CD4-positive, alpha-beta T cell treated with Interleukin-17A for 4 hours (primary cell): Measurements from ENCODE around the gene NR5A2.

Experiments
- DNase-seq: peaks from one replicate; pipeline ENCODE4 v3.0.0-alpha.2; 2020; ENCODE audit warnings: mixed read lengths

The NR5A2 gene

DNA sequence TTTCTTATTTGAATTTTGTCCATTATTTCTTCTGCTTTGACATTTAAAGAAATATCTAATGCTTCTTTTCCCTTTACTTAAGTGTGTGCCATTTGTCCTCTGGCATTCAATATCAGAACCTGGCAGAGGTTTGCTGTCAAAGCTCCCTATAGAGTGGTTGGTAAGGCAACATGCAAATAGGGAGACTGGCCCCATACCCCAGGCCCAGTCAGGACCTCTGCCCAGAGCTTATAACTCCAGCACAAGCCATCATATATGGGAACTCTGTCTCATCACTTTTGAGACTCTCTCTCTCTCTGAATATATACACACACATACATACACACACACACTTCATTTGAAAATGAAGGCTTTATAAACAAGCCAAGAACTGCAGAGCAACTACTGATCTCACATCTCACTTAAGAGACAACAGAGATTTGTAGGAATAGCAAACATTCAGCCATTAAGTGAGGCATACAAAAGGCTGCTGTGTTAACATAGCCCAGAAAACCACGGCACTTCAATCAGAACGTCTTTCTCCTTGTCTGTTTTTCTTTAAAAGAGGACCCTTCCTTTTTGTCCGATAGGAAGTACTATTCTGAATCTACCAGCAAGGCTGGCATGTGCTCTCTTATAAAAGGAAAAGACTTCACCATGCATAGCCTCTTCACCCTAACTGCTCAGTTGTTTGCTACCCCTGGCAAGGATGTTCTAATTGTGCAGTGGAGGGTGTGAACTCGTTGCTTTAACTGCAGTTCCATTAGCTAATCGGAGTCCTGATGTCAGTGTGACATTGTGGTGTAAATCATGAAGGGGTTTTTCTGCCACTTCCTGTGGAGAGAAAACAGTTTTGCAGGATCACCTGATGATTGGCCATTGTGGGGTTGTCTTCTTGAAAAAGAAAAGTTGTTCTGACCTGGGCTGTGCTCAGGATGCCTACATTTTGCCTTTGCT lies 101.7 kb downstream of the NR5A2 start:
- no peak for DNase-seq

DNA sequence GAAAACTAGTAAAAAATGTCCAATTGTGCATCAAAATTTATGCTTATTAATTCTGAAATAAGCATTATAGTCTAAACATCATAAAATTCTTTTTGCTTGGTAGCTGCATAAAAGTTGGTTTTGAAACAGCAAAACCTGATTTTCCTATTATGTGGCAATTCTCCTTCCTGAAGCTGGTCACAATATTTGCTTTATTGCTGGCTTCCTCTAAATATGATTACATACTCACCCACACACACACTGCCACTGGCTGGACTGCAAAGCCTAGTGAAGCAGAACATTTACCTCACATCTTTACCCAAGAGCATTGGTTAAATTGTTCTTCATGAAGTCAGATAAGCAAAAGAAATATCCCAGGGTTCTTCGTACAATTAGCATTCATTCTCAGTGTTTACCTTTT lies 103.0 kb downstream of the NR5A2 start:
- no peak for DNase-seq

DNA sequence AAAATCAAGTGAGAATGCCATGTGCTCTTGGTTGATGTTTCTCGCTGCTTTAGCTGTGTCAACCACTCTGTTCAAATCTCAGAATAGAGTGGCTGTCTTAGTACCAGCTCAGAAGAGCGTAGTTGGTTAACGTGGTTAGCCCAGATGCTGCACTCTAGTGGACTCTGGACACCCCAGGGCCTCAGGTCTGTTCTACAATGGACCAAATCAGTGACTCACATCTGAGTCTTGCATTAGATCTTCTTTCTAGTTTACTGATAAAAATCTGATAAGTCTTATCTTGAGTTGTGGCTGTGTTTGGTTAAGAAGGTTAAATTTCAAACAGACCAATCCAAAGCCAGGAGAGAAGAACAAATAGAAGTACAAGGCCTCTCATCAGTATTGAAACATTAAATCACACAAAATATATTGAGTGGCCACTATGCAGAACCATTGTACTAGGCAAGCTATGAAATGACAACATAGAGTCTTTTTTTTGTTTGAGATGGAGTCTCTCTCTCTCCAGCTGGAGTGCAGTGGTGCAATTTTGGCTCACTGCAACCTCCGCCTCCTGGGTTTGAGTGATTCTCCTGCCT lies 104.1 kb downstream of the NR5A2 start:
- DNase-seq, result no peak

DNA sequence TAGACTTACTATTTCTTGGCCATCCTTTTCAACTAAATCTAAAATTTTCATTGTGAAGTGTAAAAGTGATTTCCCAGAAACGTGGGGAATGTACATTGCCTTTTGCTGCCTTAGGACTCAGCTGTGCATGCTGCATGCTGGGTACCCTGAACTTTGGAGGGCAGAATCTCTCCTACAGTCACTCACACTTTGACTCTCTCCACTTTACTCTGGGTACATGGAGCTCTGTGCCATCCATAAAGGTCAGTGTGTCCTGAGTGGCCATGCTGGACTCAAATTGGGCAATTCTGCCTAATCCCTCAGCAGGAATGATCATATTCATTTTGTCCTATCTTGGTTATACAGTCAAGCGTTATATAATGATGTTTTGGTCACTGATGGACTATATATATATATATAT lies 105.6 kb downstream of the NR5A2 start:
- DNase-seq, result no peak

DNA sequence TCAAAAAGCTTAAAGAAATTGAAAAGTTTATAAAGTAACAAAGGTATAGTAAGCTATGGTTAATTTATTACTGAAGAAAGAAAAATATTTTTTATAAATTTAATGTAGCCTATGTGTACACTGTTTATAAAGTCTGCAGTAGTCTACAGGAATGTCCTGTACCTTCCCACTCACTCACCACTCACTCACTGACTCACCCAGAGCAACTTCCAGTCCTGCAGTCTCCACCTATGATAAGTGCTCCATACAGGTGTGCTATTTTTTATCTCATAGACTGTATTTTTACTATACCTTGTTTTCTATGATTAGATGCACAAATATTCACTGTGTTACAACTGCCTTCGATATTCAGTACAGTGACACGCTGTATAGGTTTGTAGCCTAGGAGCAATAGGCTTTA lies 106.6 kb downstream of the NR5A2 start:
- no peak for DNase-seq

DNA sequence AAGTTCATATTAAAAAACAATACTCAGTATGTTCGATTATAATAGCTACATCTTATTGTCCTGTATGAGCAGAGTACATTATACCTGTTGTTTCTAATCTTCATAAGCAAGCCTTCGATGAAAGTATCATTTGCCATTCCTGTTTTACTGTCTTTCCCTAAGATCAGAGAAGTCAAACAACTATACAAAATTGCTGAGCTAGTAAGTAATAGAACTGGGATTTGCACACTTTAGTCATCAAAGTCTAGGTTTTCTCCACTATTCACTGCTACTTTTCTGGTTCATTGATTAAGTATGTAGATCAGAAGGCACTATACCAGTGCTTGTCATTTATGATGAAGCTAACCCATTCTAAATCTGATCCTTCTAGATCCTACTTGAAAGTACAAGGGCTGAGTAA lies 108.9 kb downstream of the NR5A2 start:
- DNase-seq, result no peak

DNA sequence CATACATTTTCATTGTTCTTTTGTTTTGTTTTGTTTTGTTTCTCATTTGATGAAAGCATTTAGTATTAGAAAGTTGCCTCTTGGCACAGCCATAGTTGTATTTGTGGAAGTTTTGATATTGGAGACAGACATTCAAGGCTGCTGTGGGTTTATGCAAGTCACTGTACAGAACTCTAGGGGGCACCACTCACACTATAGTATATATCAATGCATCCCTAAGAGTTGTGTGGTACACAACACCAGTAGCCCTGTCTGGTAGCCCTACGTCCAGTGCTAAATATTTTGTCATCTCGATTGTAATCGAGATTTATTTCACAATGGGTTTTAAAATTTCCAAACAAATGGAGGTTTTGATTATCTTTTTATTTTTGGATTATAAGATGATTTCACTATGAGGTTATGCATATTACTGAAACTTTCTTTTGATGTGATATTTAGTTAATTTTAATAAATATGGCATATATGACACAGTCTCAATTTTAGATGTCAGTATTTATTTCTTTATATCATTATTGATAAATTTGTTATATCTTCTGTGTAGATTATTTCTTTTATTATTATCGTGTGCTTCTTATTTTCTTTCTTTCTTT lies 112.2 kb downstream of the NR5A2 start:
- DNase-seq, result peak; percentile 34

DNA sequence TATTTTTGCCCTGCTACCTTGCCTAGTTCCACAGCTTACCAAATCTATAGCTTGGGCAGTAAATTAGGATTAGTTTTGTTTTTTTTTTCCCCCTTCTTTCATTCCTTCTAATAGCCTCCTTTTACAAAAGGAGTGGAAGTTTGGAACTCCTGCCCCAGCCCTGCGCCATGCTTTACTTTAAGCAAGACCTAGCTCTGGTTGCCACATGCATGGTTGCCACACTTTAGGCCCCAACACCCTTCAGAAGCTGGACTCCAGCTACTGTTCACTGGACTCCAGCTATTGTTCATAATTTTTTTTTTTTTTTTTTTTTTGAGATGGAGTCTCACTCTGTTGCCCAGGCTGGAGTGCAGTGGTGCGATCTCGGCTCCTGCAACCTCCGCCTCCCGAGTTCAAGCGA lies 115.8 kb downstream of the NR5A2 start:
- no peak for DNase-seq

DNA sequence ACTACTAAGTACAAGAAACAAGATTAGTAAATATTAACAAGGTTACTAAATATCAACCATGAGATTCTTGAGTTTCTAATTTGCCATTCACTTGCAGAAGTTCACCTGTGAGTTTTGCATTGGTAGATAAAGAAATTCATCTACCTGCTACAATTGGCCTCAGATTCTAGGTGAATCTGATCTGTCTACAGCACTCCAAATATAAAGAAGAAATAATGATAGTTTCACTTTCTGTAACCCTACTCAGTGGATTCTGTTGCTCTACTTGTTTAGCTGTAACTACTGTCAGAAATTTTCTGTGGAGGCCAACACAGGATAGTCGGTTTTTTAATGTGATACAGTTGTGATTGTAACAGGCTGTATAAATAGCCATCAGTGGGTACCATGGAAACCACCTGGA lies 118.6 kb downstream of the NR5A2 start:
- DNase-seq, result no peak

DNA sequence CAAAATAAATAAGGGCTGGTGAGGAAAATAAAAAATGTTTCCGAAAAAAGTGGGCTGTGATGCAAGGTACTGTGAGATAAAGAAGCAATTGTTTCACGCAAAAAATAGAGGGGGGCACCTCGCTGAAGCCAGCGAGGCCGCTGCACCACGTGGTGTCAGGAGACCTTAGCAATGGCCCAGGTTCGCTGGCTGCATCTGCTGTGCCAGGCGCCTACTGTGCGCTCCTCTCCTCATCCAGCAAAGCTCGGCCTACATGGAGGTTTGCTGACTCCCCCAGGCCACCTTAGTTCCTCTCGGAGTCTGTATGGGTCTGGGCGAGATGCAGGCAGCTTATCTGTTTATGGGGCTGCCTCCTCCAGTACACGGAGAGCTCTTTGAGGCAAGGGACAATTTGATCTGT lies 119.6 kb downstream of the NR5A2 start:
- DNase-seq, result no peak

DNA sequence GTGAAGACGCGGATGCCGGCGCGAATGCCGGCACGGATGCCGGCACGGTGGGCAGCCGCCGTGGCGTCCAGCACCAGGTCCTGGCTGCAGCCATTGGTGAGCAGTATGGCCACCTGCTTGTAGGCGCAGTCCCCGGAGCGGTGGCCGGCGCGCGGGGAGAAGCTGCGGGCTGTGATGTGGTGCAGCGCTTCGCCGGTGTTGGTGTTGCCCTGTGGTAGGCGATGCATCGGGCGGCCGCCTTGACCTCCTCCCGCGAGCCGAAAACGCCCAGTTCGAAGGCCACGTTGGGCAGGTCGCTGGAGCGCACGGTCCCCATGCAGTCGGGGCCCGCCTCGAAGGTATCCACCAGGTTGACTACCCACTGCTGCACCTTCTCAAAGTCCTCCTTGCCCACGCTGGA lies 120.2 kb downstream of the NR5A2 start:
- no peak for DNase-seq

DNA sequence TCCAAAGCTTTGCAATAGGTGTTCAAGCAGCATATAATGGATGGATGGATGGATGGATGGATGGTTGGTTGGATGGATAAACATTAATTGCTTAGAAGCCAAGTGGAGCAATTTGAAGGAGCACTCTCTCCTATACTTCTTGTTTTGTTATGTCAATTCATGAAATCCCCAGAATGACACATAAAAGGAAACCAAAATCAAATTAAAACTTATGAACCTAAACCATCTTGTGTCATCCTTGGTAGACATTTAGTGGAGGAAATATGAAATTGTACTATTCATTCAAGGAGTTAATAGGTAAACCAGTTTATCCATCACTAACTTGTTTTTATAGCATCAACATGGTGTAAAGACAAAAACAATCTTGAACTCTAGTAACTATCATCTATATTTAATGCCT lies 122.5 kb downstream of the NR5A2 start:
- DNase-seq, result no peak

DNA sequence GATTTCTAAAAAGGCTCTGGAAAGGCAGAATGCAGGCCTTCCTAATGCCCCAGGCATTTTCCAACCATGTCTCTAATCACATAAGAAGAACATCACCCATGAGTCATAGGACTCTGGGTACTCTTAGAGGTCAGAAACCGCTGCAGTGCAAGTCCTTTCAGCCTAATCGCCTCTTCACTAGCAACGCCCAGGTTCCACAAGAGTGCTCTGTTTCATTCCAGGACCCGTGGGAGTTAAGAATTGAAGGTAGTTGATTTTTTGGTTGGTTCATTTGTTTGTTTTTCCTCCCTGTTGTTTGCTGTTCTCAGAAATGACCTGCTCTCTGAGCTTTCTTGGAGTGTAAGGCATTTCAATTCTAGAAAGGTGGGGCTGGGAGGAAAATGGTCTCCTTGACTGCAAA lies 123.2 kb downstream of the NR5A2 start:
- no peak for DNase-seq

DNA sequence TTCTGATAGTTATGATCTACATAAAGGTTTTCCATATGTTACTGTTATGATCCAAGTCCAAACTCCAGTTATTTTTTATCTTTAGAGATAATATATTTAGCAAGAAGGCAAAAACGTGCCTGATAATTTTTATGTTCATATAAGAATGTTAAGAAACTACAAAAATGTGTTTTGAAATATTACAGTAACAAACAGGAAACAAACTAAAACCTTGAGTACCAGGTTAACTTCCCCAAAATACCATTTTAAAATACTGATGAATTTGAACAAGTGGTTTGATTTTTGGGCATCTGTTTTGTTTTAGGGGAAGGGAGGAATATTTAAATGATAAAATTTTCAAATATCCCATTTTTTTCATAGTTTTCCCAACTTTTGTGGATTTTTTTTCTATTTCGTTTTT lies 124.8 kb downstream of the NR5A2 start:
- DNase-seq, result no peak

DNA sequence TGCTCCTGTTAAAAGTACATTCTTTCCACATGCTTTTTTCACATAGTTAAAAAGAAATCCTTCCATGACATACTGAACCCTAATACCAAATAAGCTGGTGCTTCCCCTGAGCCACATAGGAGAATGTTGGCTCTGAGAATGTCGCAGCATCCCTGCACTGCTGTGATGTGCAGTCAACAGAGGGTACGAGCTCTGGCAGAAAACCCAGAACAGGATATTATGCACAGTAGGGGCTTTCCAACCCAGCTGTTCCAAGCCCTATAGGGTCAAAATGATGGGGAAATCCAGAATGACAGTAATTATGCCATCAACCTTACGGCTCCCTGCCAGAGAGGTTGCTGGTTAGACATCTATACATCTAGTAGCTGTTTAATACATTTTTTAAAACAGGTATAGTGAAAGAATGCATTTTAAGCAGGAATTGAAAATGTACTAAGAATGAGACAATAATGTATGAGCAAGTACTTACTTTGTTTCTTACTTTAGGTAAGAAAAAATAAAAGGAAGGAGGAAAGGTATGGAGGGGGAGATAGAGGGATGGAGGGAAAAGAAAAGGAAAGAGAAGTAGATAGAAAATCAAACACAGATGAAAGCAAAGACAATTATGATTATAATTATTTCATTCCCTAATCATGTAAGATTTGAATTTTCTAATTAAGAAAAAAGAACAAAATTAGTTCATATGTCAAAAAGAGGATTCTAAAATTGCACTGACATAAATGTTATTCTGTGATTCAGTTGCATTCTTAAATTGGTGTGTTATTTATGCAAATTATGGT lies 126.0 kb downstream of the NR5A2 start:
- DNase-seq, result peak; percentile 20

DNA sequence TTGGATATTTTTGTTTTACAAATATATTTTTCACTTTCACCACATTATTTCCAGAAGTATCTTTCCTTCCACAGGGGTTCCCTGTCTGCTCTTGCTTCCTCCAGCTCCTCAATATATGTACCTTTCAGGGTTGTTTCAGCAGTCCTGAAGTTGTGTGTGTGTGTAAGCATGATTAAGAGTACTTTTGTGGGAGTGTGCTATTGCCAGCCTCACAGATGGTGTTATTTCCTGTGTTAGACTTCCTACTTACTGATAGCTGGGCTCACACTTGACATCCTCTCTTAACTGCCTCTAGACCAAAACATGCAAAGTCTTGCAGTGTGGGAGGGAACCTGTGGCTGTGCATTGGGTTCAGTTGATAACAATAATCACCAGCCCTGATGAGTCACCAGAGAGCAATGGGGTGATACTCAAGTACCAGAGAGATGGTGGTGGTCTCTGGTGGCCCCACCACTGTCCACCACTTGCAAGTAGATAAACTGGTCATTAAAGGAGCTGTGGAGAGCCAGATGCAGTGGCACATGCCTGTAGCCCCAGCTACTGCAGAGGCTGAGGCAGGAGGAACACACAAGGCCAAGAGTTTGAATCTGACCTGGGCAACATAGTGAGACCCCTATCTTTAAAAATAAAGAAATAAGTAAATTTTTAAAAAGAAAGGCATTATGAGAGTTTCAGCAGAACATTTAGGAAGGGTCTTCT lies 126.7 kb downstream of the NR5A2 start:
- peak; percentile 53 for DNase-seq

DNA sequence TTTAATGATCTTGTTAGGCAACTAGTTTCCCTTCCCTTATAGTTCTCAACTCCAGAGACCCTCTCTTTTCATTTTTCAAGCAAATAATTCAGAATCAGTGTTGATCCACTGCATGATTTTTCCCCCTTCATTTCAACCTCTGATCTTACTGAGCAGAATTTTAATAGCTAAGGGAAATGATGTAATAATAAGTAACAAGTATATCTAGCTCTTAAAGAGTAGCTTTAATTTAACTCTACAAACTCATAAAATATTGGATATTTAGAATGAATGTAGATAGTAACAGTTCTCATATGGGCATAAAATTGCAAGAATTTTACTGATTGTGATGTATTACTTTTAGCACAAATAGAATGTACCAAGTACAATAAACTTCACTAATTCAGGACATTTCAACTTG lies 130.2 kb downstream of the NR5A2 start:
- no peak for DNase-seq

DNA sequence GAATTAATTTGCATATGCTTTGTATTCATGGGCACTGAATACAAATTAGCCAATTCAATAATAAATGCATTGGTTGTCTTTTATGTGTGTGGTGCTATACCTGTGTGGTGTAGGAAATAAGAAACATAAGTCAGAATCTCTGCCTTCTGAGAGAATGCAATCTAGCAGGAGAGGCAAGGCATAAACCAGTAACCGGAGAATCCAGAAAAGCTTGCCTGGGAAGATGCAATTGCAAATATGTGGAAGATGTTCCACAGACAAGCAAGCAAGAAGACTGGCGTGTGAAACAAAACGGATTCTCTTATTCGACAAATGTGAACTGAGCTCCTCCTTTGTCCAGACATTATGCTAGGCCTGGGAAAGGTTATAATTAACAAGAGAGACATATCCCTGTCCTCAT lies 134.3 kb downstream of the NR5A2 start:
- no peak for DNase-seq

DNA sequence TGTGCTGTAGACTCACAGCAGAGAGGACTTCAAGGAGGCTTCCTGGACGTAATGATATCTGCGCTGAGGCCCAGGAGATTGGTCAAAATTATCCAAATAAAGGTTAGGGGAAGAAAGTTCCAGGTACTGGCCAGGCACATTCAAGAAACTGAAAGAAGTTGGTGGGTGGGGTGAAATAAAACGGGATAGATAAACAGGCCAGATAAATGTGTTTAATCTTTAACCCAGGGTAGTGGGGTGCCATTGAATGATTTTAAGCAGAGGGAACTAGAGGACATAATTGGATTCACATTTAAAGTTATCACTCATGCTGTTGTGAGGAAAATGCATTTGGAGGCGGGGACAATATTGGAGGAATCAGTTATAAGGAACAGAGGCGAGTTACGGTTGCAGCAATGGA lies 134.7 kb downstream of the NR5A2 start:
- DNase-seq, result no peak

DNA sequence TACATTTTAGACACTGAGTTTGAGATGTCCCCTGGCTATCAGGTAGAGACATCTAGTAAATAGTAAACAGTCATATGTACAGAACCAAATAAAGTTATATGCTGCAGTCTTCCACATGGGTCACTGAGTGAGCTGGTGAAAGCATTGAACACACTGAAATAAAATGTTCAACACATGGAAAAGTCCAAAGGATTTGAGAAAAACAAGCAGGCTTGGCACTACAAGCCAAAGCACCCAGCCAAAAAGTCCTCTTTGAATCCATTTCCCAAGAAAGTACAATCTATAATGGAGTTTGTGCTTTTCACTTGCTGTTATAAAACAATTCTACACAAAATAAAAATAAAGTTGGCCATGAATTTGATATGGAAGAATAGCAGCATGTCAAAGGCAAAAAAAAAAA lies 135.4 kb downstream of the NR5A2 start:
- no peak for DNase-seq

DNA sequence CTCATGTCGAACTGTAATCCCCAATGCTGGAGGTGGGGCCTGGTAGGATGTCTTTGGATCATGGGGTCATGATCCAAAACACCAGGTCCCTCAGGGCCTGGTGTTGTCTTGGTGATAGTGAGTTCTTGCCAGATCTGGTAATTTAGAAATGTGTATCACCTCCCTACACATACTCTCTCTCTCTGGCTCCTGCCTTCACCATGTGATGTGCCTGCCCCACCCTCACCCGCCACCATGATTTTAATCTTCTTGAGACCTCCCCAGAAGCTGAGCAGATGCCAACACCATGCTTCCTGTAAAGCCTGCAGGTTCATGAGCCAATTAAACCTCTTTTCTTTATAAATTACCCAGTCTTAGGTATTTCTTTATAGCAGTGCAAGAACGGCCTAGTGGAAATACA lies 136.4 kb downstream of the NR5A2 start:
- no peak for DNase-seq

DNA sequence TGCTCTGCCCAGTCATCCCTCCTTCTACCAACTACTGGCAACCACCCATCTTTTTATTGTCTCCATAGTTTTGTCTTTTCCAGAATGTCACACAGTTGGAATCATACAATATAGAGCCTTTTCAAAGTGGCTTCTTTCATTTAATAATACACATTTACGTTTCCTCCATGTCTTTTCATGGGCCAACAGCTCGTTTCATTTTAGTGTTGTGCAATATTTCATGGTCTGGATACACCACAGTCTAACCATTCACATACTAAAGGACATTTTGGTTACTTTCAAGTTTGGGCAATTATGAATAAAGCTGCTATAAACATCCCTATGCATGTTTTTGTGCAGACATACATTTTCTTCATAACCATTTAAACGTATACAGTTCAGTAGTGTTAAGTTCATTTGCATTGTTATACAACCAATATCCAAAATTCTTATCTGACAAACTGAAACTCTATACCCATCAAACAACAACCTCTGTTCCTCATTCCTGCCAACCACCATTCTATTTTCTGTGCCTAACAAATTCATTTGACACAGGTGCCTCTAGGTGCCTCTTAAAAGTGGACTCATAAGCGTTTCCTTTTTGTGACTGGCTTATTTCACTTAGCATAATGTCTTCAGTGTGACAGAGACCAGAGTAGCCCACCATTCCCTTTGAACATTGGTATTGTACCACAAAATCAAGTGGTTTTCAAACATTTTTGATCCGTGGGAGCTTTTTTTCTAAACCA lies 138.1 kb downstream of the NR5A2 start:
- no peak for DNase-seq
